DOHH2 (cell line): Measurements from ENCODE around the gene SEMA5B.

Experiments
- H3F3A ChIP-seq: fragments of 200-600 bp; sonication (generic), shearing (Covaris generic); 2 replicates; pipeline ENCODE4 v1.6.0; 2016; ENCODE audit warnings: antibody characterized with exemption, mild to moderate bottlenecking; ENCODE audit not compliant: control insufficient read depth, insufficient read depth
- H3K27ac ChIP-seq: fragments of 200-600 bp; sonication (generic); 2 replicates; pipeline ENCODE4 v1.5.1; 2014; ENCODE audit warnings: low read depth, mild to moderate bottlenecking, low read length, moderate library complexity
- H3K27me3 ChIP-seq: fragments of 200-600 bp; sonication (generic); 2 replicates; pipeline ENCODE4 v1.6.1; 2014; ENCODE audit warnings: mild to moderate bottlenecking, low read length, mixed read lengths; ENCODE audit not compliant: control insufficient read depth
- H3K36me3 ChIP-seq: fragments of 200-600 bp; sonication (generic); 2 replicates; pipeline ENCODE4 v1.6.1; 2014; ENCODE audit warnings: mild to moderate bottlenecking, low read length, moderate library complexity, mixed read lengths; ENCODE audit not compliant: control insufficient read depth
- H3K4me1 ChIP-seq: fragments of 200-600 bp; sonication (generic); 2 replicates; pipeline ENCODE4 v1.6.1; 2014; ENCODE audit warnings: mild to moderate bottlenecking, low read length, mixed read lengths; ENCODE audit not compliant: control insufficient read depth
- H3K4me2 ChIP-seq: fragments of 200-600 bp; sonication (generic); 2 replicates; pipeline ENCODE4 v1.6.0; 2014; ENCODE audit warnings: mild to moderate bottlenecking, low read length, moderate library complexity
- H3K4me3 ChIP-seq: fragments of 200-600 bp; sonication (generic); 2 replicates; pipeline ENCODE4 v1.5.1; 2014; ENCODE audit warnings: mild to moderate bottlenecking, low read length, mixed read lengths
- H3K79me2 ChIP-seq: fragments of 200-600 bp; sonication (generic); 2 replicates; pipeline ENCODE4 v1.6.1; 2014; ENCODE audit warnings: mild to moderate bottlenecking, low read length, mixed read lengths; ENCODE audit not compliant: control insufficient read depth
- H3K9me2 ChIP-seq: fragments of 200-600 bp; sonication (generic); replicated peaks from 2 replicates; pipeline ENCODE4 v1.6.1; 2014; ENCODE audit warnings: mild to moderate bottlenecking, low read length, mixed read lengths; ENCODE audit not compliant: control insufficient read depth
- H3K9me3 ChIP-seq: fragments of 200-600 bp; sonication (generic); 2 replicates; pipeline ENCODE4 v1.6.1; 2014; ENCODE audit warnings: antibody characterized with exemption, low read length, mixed read lengths; ENCODE audit not compliant: control insufficient read depth, insufficient read depth
- H4K20me1 ChIP-seq: fragments of 200-600 bp; sonication (generic); 2 replicates; pipeline ENCODE4 v1.6.0; 2014; ENCODE audit warnings: low read depth, mild to moderate bottlenecking, antibody characterized with exemption, low read length, moderate library complexity; ENCODE audit not compliant: control insufficient read depth, insufficient read depth
- EZH2phosphoT487 ChIP-seq: fragments of 200-600 bp; sonication (generic); IDR thresholded peaks from 2 replicates; pipeline ENCODE4 v1.6.1; 2017; ENCODE audit warnings: borderline replicate concordance, mild to moderate bottlenecking, antibody characterized with exemption, low read length, moderate library complexity, mixed read lengths
- TF ChIP-seq, protein P1 (sequence below): fragments of 200-600 bp; sonication (generic); IDR thresholded peaks from one replicate; pipeline ENCODE4 v1.5.1; 2014; ENCODE audit warnings: antibody characterized with exemption, mild to moderate bottlenecking, low read depth, low read length; ENCODE audit not compliant: poor library complexity, severe bottlenecking

SEMA5B gene

DNA sequence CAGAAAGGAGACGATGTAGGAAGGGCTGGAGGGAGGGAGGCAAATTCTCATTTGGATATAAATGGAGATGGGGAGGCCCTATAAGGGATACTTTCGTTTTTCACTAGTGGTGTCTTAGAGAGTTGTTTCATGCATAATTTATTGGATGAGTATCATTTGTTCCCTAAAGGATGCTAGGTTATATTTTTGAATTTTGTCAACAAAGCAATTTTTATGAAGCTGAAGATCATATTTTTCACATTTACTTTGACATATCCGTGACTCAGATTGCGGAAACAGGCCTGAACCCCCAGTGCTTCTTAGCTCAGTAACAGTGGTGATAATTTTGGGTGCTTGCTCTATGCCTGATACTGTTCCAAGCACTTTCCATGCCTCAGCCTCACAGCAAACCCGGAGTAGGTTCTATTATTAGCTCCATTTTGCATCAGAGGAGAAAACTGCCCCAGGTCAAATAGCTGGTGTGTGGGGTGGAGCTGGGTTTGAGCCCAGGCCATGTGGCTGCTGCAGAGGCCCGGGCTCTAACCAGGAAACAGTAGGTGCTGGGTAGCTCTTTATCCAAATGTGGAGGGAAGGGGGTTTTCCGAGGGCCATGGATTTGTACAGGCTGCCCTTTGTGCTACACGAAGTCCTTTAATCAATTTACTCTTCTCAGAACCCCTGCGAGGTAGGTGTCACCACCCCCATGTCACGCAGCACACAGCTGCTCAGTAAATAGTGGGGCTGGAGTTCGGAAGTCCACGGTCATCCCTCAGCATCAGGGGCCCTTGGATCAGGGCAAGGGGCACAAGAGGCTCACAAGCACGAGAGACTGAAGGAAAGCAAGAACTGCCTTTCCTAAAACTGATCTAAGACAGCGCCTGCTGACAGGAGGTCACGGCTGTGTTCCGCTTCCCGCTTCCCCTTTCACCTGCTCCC is 133.6 kb downstream of the SEMA5B start:
- no peaks in the 10 kb centered on the region for H3K79me2 ChIP-seq
- no peaks in the 10 kb centered on the region for H3K9me3 ChIP-seq
- H3K36me3 ChIP-seq = no peaks in the 10 kb centered on the region
- H3K9me2 ChIP-seq = no peaks in the 10 kb centered on the region
- H3K4me2 ChIP-seq = no peak overlapping the region
- H3K4me3 ChIP-seq = no peak overlapping the region
- no peak overlapping the region for H3K27ac ChIP-seq
- TF ChIP-seq EZH2phosphoT487 = no peak
- TF ChIP-seq, protein P1, sequence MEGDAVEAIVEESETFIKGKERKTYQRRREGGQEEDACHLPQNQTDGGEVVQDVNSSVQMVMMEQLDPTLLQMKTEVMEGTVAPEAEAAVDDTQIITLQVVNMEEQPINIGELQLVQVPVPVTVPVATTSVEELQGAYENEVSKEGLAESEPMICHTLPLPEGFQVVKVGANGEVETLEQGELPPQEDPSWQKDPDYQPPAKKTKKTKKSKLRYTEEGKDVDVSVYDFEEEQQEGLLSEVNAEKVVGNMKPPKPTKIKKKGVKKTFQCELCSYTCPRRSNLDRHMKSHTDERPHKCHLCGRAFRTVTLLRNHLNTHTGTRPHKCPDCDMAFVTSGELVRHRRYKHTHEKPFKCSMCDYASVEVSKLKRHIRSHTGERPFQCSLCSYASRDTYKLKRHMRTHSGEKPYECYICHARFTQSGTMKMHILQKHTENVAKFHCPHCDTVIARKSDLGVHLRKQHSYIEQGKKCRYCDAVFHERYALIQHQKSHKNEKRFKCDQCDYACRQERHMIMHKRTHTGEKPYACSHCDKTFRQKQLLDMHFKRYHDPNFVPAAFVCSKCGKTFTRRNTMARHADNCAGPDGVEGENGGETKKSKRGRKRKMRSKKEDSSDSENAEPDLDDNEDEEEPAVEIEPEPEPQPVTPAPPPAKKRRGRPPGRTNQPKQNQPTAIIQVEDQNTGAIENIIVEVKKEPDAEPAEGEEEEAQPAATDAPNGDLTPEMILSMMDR = no peak
- H3F3A ChIP-seq = no peaks in the 10 kb centered on the region
- peaks cover 6% of the 10 kb centered on the region; the same call in 1 of the 2 replicates for H3K4me1 ChIP-seq
- no peaks in the 10 kb centered on the region for H4K20me1 ChIP-seq
- H3K27me3 ChIP-seq = peaks cover 12% of the 10 kb centered on the region; the same call in 1 of the 2 replicates

DNA sequence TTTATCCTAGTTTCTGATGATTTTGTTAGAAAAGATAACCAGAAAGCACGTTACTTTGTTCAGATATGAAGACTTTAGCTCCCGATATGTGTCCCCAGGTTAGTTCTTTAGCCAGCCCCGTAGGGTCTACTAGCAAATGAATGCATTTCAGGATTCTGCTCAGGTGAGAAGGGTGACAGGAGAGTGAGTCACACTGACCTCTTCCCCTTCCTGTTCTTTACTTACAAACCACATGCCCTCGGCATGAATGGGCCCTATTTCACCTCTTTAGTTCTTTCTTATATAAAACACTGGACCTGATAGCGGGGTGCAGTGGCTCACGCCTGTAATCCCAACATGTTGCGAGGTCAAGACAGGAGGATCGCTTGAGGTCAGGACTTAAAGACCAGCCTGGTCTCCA is 134.3 kb downstream of the SEMA5B start:
- Histone ChIP-seq H3K27me3 (0 out of 2 replicates have a peak, but pooled peaks cover 8% of the 10 kb centered on the region), H4K20me1 (no peaks in the 10 kb centered on the region), H3K4me3 (no peak overlapping the region), H3K9me2 (no peaks in the 10 kb centered on the region), H3K9me3 (no peaks in the 10 kb centered on the region), H3K4me2 (no peak overlapping the region), H3K4me1 (peaks cover 6% of the 10 kb centered on the region; the same call in 1 of the 2 replicates), H3K27ac (no peak overlapping the region), H3K79me2 (no peaks in the 10 kb centered on the region), H3K36me3 (no peaks in the 10 kb centered on the region), H3F3A (no peaks in the 10 kb centered on the region)
- TF ChIP-seq, protein P1 = no peak
- TF ChIP-seq EZH2phosphoT487 = no peak

DNA sequence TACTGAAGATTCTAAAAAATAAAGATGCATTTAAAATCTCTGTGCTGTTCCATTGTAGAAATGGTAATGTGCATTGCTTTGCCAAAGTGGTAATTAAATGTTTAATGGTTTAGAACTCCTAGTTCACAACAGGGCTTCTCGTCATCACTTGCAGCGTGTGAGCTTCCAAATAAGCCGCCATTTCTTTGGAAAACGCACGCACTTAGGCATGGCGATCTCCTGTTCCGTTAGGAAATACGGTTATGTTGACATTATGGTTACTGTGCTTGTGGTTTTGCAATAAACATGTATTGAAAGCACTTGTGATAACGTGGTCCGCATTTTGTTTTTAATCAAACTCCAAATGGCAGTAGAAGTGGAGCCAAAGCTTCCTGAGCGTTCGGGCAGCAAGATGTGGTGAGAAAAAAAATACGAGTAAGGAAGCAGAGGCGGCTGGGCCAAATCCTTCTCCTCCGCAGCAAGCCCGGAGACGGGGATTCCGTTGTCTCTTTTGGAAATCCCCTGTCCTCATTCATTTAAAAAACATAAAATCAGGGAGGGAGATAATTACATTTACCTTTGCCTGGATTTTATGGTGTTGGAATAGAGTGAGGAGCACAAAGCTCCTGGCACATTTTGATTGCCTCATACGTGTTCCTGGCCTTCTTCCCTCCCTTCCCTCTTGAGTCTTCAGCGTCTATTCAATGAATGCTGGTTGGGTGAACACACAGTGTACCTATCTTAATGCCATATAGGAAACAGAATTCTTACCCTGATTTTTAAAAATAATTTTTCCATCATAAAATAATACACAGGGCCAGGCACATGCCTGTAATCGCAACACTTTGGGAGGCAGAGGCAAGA is 135.2 kb downstream of the SEMA5B start:
- Histone ChIP-seq H3K9me3 (no peaks in the 10 kb centered on the region), H3K4me2 (no peak overlapping the region), H4K20me1 (no peaks in the 10 kb centered on the region), H3K36me3 (no peaks in the 10 kb centered on the region), H3K9me2 (no peaks in the 10 kb centered on the region), H3K27me3 (0 out of 2 replicates have a peak, but pooled peaks cover 8% of the 10 kb centered on the region), H3K27ac (no peak overlapping the region), H3K4me1 (peaks cover 6% of the 10 kb centered on the region), H3K79me2 (no peaks in the 10 kb centered on the region), H3F3A (no peaks in the 10 kb centered on the region), H3K4me3 (no peak overlapping the region)
- TF ChIP-seq EZH2phosphoT487 = no peak
